ENCODE data around the gene RNF214. TPM values are rescaled to one million over a fixed set of nuclear protein-coding genes. Genes with fewer than 3 reads are reported as not detected.

RNF214 gene
- total and polyA plus RNA-seq, 2 donors (not counting 1 experiment from before 2014, with no cell fraction given) = 16.0 to 36.1 TPM

DNA sequence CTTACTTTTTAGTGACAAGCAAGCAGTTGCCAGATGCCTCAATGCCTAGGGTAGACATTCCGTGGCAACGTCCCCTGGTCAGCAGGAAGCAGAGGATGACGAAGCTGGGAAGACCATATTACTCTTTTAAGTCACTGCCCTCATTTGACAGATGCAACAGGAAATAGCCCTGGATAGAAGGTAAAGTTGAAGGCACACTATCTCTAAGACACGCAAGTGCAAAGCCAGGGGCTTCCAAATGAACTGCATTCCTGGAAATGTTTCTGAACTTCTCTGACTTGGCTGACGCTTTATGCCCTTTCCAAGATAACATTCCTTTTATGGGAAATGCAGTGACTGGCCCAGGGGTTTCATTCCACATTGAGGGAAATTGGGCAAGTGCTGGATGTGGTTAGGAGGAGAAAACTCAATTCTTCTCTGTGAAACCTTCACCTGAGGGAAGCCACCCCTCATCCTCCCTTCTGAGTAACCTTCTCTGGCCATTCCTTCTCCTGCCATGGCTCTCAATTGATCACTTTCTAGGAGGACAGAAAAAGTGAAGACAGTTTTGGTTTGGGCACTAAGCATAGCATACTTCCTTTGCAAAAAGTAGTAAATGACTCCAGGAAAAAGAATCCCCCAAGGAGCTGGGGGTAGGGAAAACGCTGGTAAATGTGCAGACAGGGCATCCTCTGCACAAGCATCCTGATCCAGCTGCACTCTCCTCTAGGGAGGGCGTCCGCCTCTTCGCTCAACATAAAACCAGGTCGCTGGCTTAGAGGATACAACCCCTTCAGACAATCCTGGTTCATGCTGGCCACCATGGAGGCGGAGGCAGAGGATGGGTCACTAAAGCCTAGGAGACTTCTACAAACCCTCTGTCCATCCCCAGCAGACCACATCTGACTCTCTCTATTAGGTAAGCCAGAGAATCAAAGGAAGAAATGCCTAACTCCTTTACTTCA is 15.1 kb upstream of the RNF214 start:
- Histone ChIP-seq H3K79me2 (ENCODE audit: control insufficient read depth, insufficient read depth, low read length) (peaks cover 39% of the 10 kb centered on the region), H3K9me3 (ENCODE audit: control extremely low read depth in 1 of 3, control insufficient read depth in 2 of 3, insufficient read depth in 1 of 3, low read length in 2 of 3) (no peaks in the 10 kb centered on the region), H3K4me2 (replicated peaks; ENCODE audit: low read depth, low read length, poor library complexity, severe bottlenecking) (no peak overlapping the region), H3K9ac (ENCODE audit: low read length) (no peak overlapping the region), H3K4me3 (ENCODE audit: control extremely low read depth in 1 of 5, extremely low read depth in 1 of 5, insufficient read depth in 1 of 5, low read depth in 2 of 5, low read length in 4 of 5) (no peak overlapping the region), H4K20me1 (ENCODE audit: control insufficient read depth, insufficient read depth, low read length, poor library complexity, severe bottlenecking) (peaks cover 14% of the 10 kb centered on the region), H2AFZ (ENCODE audit: insufficient read depth, low read depth, low read length, poor library complexity, severe bottlenecking) (no peak overlapping the region), H3K36me3 (replicated peaks in 1 of 2; ENCODE audit: control extremely low read depth in 1 of 2, control insufficient read depth in 1 of 2, extremely low read depth in 1 of 2, insufficient read depth in 2 of 2, low read length in 1 of 2) (peaks cover 5 to 86% of the 10 kb centered on the region in 2 experiments), H3K4me1 (ENCODE audit: control insufficient read depth in 2 of 2, insufficient read depth in 2 of 2, low read length in 2 of 2) (no peaks in the 10 kb centered on the region), H3K27me3 (replicated peaks in 1 of 4; ENCODE audit: control extremely low read depth in 1 of 4, control insufficient read depth in 3 of 4, insufficient read depth in 4 of 4, low read length in 3 of 4) (no peaks in the 10 kb centered on the region), H3K27ac (ENCODE audit: low read length in 2 of 2) (no peak overlapping the region)
- no peak for TF ChIP-seq CTCF (IDR thresholded peaks at IDR 0.05)
- TF ChIP-seq EZH2 (IDR thresholded peaks at IDR 0.05; ENCODE audit: borderline replicate concordance, insufficient read depth, low read depth, low read length, poor library complexity, severe bottlenecking) = no peak
- Mint-ChIP-seq H3K27me3 (no peaks in the 10 kb centered on the region), H3K4me3 (no peak overlapping the region), H3K27ac (peak overlapping the region; percentile 41), H3K4me1 (peaks cover 4% of the 10 kb centered on the region), H3K9me3 (ENCODE audit: insufficient read depth) (no peaks in the 10 kb centered on the region)
- ChIA-PET POLR2A (no interaction called here), CTCF (interaction anchor here (0.7 to 19.9 kb wide), 3 partner anchors 9 to 38 kb away, joined by 3 to 309 read pairs (median 3); partner anchors contain the start of gene SIDT2)
- intact Hi-C loops (cut with micrococcal nuclease) = no loop called here
- ATAC-seq (ENCODE audit: low read depth) = no peak
- 94% methylated on average over 8 of the region's 11 CpGs for WGBS (ENCODE audit: insufficient coverage)
- DNase-seq = no peak
